Heart left ventricle (tissue), 16 donors: ENCODE results near the gene VPS52. TPM values are rescaled to one million over a fixed set of nuclear protein-coding genes. Genes with fewer than 3 reads are reported as not detected.
"Not testable (repeated sequence)": the region's sequence is repeated elsewhere in the genome, so short reads cannot be mapped to it uniquely, and the experiment has no call there.

Experiments used
- ATAC-seq, 4 donors: fragments of 200-7000 bp; cut with Tn5 transposase; one replicate each; pipeline ENCODE4 v1.9.1; 2020 to 2022; ENCODE audit warnings: moderate library complexity in 4 of 4, mild to moderate bottlenecking in 3 of 4, moderate number of reproducible peaks in 1 of 4
- DNase-seq, 5 donors: peaks; one replicate each; pipeline ENCODE4 v3.0.0-alpha.2; 2020
- H3K27ac ChIP-seq, 12 donors: fragments of 200-600 bp; sonication (generic) in 4 of 12; one replicate each; pipeline versions ENCODE4 v1.5.0 to v1.8.0; 2016 to 2022; ENCODE audit warnings: mild to moderate bottlenecking in 2 of 12
- H3K27me3 ChIP-seq, 9 donors: fragments of 200-600 bp; sonication (generic) in 2 of 9; one replicate each; pipeline versions ENCODE4 v1.5.1 to v1.8.0; 2016 to 2022; ENCODE audit warnings: mild to moderate bottlenecking in 3 of 9
- H3K36me3 ChIP-seq, 9 donors: fragments of 200-600 bp; sonication (generic) in 2 of 9; one replicate each; pipeline versions ENCODE4 v1.5.0 to v1.8.0; 2018 to 2022; ENCODE audit warnings: mild to moderate bottlenecking in 2 of 9
- H3K4me1 ChIP-seq, 12 donors: fragments of 200-600 bp; sonication (generic) in 4 of 12; one replicate each; pipeline versions ENCODE4 v1.5.0 to v1.8.0; 2016 to 2022; ENCODE audit warnings: mild to moderate bottlenecking in 3 of 12
- H3K4me3 ChIP-seq, 12 donors: fragments of 200-600 bp; sonication (generic) in 4 of 12; one replicate each; pipeline versions ENCODE4 v1.5.0 to v1.8.0; 2017 to 2022; ENCODE audit warnings: mild to moderate bottlenecking in 9 of 12, moderate library complexity in 4 of 12
- H3K9me3 ChIP-seq, 12 donors: fragments of 200-600 bp; sonication (generic) in 4 of 12; one replicate each; pipeline versions ENCODE4 v1.5.0 to v1.8.0; 2016 to 2022; ENCODE audit warnings: mild to moderate bottlenecking in 1 of 12
- CTCF ChIP-seq, 12 donors: fragments of 200-600 bp; sonication (generic) in 4 of 12; IDR thresholded peaks; one replicate each; pipeline versions ENCODE4 v1.5.0 to v1.8.0; 2018 to 2022; ENCODE audit warnings: antibody characterized with exemption in 12 of 12, mild to moderate bottlenecking in 5 of 12
- POLR2A ChIP-seq, 2 donors: fragments of 450-650 bp; IDR thresholded peaks; one replicate each; pipeline ENCODE4 v1.6.1; 2017; ENCODE audit warnings: antibody characterized with exemption in 2 of 2, mild to moderate bottlenecking in 2 of 2, moderate library complexity in 2 of 2
- WGBS, 4 donors: extraction: QIAGEN DNeasy Blood & Tissue Kit in 2 of 4; methylation state at CpG; one replicate each; pipeline versions ENCODE4 v1.1.5 to v1.1.7; 2013 to 2018; 5-methylcytosine and 5-hydroxymethylcytosine counted together
- intact Hi-C, 10 donors: fragments of 100-400 bp; cut with DNase I; formaldehyde crosslinking; loops; one replicate each; pipeline versions ENCODE4 v1.11.1 to v1.14.2; 2022
- polyA plus RNA-seq, 2 donors: library from polyadenylated mRNA; stranded (reverse); fragments of 200-250 nt; gene quantifications; one replicate each; pipeline ENCODE4 v1.2.3, GENCODE V29; 2013
- total RNA-seq, 9 donors: library from RNA; depleted of rRNA in 2 of 9; stranded (reverse); fragments of >200 nt in 2 of 9; fragmentation: NEBNext Ultra II Directional in 3 of 9; extraction: Animal tissue kit (Norgen Biotek cat#: 25700) in 3 of 9; gene quantifications; one replicate each; pipeline versions ENCODE4 v1.1.0 to v1.2.4, GENCODE V29; 2016 to 2023
- donor health status: ischemic (EF 13 %, LVEDD 7.1; RV severe dilation, severe dysfunction).
- donor health status: healthy with polysubstance abuse.
- donor health status: DM: no; HTN: yes; CAD: no.
- donor health status: DM: no; HTN: no; CAD: no.
- donor health status: ischemic (EF 25% LVEDD 6.9; RV normal size, moderate dysfunction).
- donor health status: ischemic (EF 25% LVEDD 5.7; RV mildly dilated, moderate dysfunction).
- donor health status: healthy.
- donor health status: DM: yes; HTN: yes; CAD: no.
- donor health status: ischemic (EF 35%, LVEDD 5.7; RV mildly dilated, moderate dysfunction).
- donor health status: nonischemic (EF 11% LVEDD 7.7; RV severe dilation, severe dysfunction).
- donor health status: DM: yes; HTN: yes; CAD: no.
- donor health status: PGD.
- donor health status: ischemic (EF 29% LVEDD 5.4; RV normal size, mild dysfunction).
- donor health status: nonischemic (EF 23%, LVEDD 6.1; RV moderate dilation, normal function).

Gene VPS52
- total and polyA plus RNA-seq, 11 donors = 25.1 to 47.0 (median 33.0) TPM

DNA sequence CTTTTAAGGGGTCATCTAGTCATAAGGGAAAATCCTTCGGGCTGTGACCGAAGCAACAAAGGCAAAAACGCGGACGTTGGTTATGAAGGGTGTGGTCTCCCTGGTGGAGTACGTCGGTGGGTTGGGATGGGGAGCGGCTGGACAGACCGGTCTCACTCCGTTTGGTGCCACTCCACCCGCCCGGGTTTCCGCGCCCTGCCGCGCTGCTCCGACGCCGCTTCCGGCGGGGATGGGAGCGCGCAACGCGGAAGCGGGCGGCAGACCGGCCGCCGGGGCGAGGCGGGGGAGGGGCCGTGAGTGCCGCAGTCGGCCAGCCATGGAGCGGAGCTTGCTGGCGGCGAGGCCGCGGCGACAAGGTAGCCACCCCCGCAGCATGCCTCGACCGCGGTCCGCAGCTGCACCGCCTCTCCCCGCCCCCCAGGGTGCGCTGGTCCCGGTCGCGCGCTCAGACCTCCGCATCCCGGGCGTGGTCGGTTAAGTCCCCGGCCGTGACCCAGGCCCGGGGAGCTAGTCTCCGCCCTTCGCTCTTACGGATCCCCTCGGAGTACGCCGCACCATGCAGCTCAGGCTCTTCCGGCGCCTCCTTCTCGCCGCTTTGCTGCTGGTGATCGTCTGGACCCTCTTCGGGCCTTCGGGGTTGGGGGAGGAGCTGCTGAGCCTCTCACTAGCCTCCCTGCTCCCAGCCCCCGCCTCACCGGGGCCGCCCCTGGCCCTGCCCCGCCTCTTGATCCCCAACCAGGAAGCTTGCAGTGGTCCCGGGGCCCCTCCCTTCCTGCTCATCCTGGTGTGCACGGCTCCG lies 5.4 kb upstream of the VPS52 start, which contains the start of gene B3GALT4:
Gene B3GALT4 (plus strand): TSS at position 260 of the 799 bp plus-strand sequence. CDS start 297 bp downstream, at position 557.
- DNase-seq (peak; percentile 81 to 89 (median 81)), ATAC-seq (peak; percentile 56 to 78 (median 76))
- Histone ChIP-seq H3K27ac (peak within 1 kb of the TSS; percentile 73 to 98 (median 92)), H3K4me3 (peak within 1 kb of the TSS; percentile 47 to 87 (median 72)), H3K27me3 (no peaks in the 10 kb centered on the region), H3K36me3 (peaks cover 0 to 81% (median 52%) of the 10 kb centered on the region in 9 donors), H3K4me1 (peaks cover 11 to 73% (median 50%) of the 10 kb centered on the region in 12 donors), H3K9me3 (no peaks in the 10 kb centered on the region)
- intact Hi-C loops = loop anchor here in 2 of 10 donors (1.0 to 5.0 kb wide), 2 partner anchors 22 to 35 kb away; partner anchors contain the start of gene TAPBP (in 1 of the 2)
- 0 to 2% (median 0%) methylated on average over 29 to 80 of the region's 80 CpGs for WGBS, 4 donors
- TF ChIP-seq POLR2A (IDR thresholded peaks at IDR 0.05) (peak in 1 of 2 donors; percentile 66), CTCF (IDR thresholded peaks at IDR 0.05) (peak; percentile 32 to 79 (median 59))

- peak overlapping the region; percentile 73 to 98 (median 92) for H3K27ac ChIP-seq
- intact Hi-C loops = loop anchor here in 1 of 10 donors (5.0 kb wide), 1 partner anchor 36 kb away; the partner anchor contains the start of gene TAPBP
- DNase-seq = no peak
Observed at GRCh38 chr6:33276581-33276863, 4.8 kb upstream of the VPS52 start.

DNA sequence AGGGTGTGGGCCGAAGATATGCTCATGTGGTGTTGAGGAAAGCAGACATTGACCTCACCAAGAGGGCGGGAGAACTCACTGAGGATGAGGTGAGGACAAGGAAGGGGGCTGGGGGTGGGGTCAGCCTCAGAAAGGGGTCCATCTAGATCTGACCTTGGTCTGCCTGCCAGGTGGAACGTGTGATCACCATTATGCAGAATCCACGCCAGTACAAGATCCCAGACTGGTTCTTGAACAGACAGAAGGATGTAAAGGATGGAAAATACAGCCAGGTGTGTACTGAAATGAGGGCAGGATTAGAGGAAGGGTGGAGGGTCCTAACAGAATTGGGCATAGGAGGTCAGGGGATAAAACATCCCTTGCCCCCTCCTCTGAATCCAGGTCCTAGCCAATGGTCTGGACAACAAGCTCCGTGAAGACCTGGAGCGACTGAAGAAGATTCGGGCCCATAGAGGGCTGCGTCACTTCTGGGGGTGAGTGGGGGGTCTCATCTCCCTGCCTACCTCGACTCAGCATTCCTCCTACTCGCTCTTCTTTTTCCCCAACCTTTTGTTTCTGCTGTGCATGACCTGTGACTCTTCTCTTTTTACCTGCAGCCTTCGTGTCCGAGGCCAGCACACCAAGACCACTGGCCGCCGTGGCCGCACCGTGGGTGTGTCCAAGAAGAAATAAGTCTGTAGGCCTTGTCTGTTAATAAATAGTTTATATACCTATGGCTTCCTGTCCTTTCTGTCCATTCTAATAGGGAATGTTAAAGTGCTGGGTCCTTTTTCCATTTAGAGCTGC lies 4.3 kb upstream of the VPS52 start:
- 81 to 85% (median 83%) methylated on average over 16 of the region's 16 CpGs for WGBS, 4 donors
- Histone ChIP-seq H3K27ac (peak overlapping the region in 9 of 12 donors; percentile 86 to 98 (median 93)), H3K4me3 (peak overlapping the region in 11 of 12 donors; percentile 47 to 87 (median 74)), H3K4me1 (peaks cover 11 to 75% (median 51%) of the 10 kb centered on the region in 12 donors), H3K36me3 (peaks cover 0 to 71% (median 51%) of the 10 kb centered on the region in 9 donors)
- DNase-seq, H3K27me3 ChIP-seq, ATAC-seq, H3K9me3 ChIP-seq: not testable (repeated sequence)
- intact Hi-C loops = loop anchor here in 1 of 10 donors (5.0 kb wide), 1 partner anchor 36 kb away; the partner anchor contains the start of gene TAPBP

More at GRCh38 chr6:33276581-33276863, 4.8 kb upstream of the VPS52 start:
- TF ChIP-seq POLR2A (IDR thresholded peaks at IDR 0.05) (no peak), CTCF (IDR thresholded peaks at IDR 0.05) (no peak)
- Histone ChIP-seq H3K36me3 (peaks cover 0 to 75% (median 51%) of the 10 kb centered on the region in 9 donors), H3K4me3 (peak overlapping the region; percentile 47 to 87 (median 72)), H3K4me1 (peaks cover 11 to 73% (median 50%) of the 10 kb centered on the region in 12 donors), H3K9me3 (no peaks in the 10 kb centered on the region), H3K27me3 (no peaks in the 10 kb centered on the region)
- ATAC-seq = no peak

GRCh38 chr6:33273924-33274902 lies 2.5 kb upstream of the VPS52 start:
- intact Hi-C loops = loop anchor here in 1 of 10 donors (2.0 kb wide), 1 partner anchor 15 kb away; the partner anchor contains the start of genes PFDN6 and WDR46
- 63 to 73% (median 68%) methylated on average over 14 of the region's 14 CpGs for WGBS, 4 donors
- no peak for DNase-seq
- Histone ChIP-seq H3K36me3 (peaks cover 0 to 58% (median 47%) of the 10 kb centered on the region in 9 donors), H3K9me3 (no peaks in the 10 kb centered on the region), H3K27ac (peak overlapping the region in 1 of 12 donors; percentile 42), H3K4me3 (peak overlapping the region in 1 of 12 donors; percentile 77), H3K4me1 (peaks cover 15 to 83% (median 60%) of the 10 kb centered on the region in 12 donors), H3K27me3 (no peaks in the 10 kb centered on the region)
- ATAC-seq = no peak
- TF ChIP-seq POLR2A (IDR thresholded peaks at IDR 0.05) = no peak
- no peak for TF ChIP-seq CTCF (IDR thresholded peaks at IDR 0.05)
